LNCaP clone FGC (cell line): ENCODE measurements around the gene TPCN2.

ENCODE experiments used
- DNase-seq: peaks from one replicate; pipeline ENCODE4 v3.0.0-alpha.2; 2011; ENCODE audit warnings: low read depth
- H3K4me3 ChIP-seq: 2 replicates; pipeline ENCODE4 v1.5.1; 2011; ENCODE audit warnings: mild to moderate bottlenecking, low read depth, low read length, control low read depth
- CTCF ChIP-seq: IDR thresholded peaks from 2 replicates; pipeline ENCODE4 v1.5.1; 2012; ENCODE audit warnings: mild to moderate bottlenecking; ENCODE audit not compliant: control insufficient read depth, insufficient read depth; ENCODE audit errors: extremely low read depth

The TPCN2 gene

GRCh38 chr11:69161117-69161407 lies 112.3 kb downstream of the TPCN2 start:
- DNase-seq: no peak
- H3K4me3 ChIP-seq: no peak overlapping the region
- no peak for TF ChIP-seq CTCF

GRCh38 chr11:69162505-69162904 lies 113.8 kb downstream of the TPCN2 start:
- no peak for DNase-seq
- H3K4me3 ChIP-seq: no peak overlapping the region
- TF ChIP-seq CTCF: no peak

GRCh38 chr11:69163842-69164241 lies 115.1 kb downstream of the TPCN2 start:
- no peak overlapping the region for H3K4me3 ChIP-seq
- no peak for TF ChIP-seq CTCF
- no peak for DNase-seq

GRCh38 chr11:69164824-69165223 lies 116.1 kb downstream of the TPCN2 start:
- DNase-seq: no peak
- H3K4me3 ChIP-seq: no peak overlapping the region
- no peak for TF ChIP-seq CTCF

- no peak for DNase-seq
- no peak overlapping the region for H3K4me3 ChIP-seq
- TF ChIP-seq CTCF: no peak
Observed at GRCh38 chr11:69165775-69166174, 117.0 kb downstream of the TPCN2 start.

GRCh38 chr11:69166218-69167115 lies 117.7 kb downstream of the TPCN2 start:
- no peak overlapping the region for H3K4me3 ChIP-seq
- DNase-seq: no peak
- TF ChIP-seq CTCF: no peak

GRCh38 chr11:69167130-69167915 lies 118.6 kb downstream of the TPCN2 start:
- DNase-seq: no peak
- no peak for TF ChIP-seq CTCF
- no peak overlapping the region for H3K4me3 ChIP-seq
